ENCODE measurements around the gene TRA2A.

The TRA2A gene

DNA sequence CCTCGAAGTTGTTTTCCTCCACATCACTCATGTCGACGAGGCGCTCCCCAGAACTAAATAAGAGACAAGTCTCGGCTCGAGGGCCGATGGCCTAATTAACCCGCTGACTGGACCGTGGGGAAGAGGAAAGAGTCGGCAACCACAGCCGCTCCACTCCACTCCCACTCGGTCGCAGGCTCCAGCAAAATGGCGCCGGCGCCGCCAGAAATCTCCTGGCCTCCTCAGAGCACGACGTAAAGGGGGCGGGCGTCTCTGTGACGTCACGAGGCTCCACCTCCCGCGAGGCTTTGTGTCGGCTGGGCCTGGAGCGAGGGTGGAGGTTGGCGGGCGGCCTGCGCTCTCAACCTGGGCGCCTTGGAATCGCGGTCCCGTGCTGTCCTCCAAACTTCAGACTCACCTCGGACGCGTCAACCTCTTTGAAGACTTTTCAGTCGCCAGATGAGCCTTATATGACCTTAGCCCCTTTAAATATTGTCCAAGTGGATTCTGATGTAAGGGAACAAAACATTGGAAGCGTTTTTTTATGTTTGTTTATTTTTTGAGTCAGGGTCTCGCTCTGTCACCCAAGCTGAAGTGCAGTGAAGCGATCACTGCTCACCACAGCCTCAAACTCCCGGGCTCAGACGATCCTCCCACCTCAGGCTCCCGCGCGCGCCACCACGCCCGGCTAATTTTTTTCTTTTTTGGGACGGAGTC lies at the start of gene TRA2A:
TRA2A (minus strand) TSS at position 188 of the 696 bp plus-strand sequence; CDS start at position 31, 157 bp downstream.
- peaks cover 9% of the 10 kb centered on the region for H3K4me1 ChIP-seq (ENCODE audit: control insufficient read depth, insufficient read depth, low read length)
- no peaks in the 10 kb centered on the region for H3K36me3 ChIP-seq (ENCODE audit: control insufficient read depth in 2 of 2, insufficient read depth in 2 of 2, low read length in 2 of 2)
- H3K27ac ChIP-seq (ENCODE audit: low read length) = peak within 1 kb of the TSS; percentile 98
- H3K9ac ChIP-seq (ENCODE audit: low read length in 2 of 2) = peak within 1 kb of the TSS; percentile 99 to 100
- H3K27me3 ChIP-seq (ENCODE audit: control insufficient read depth in 1 of 2, insufficient read depth in 2 of 2, low read length in 2 of 2) = no peaks in the 10 kb centered on the region
- H3K9me3 ChIP-seq (ENCODE audit: control insufficient read depth in 2 of 2, low read length in 2 of 2) = no peaks in the 10 kb centered on the region
- peak within 1 kb of the TSS; percentile 97 to 99 for H3K4me3 ChIP-seq (ENCODE audit: low read length in 2 of 2)

DNA sequence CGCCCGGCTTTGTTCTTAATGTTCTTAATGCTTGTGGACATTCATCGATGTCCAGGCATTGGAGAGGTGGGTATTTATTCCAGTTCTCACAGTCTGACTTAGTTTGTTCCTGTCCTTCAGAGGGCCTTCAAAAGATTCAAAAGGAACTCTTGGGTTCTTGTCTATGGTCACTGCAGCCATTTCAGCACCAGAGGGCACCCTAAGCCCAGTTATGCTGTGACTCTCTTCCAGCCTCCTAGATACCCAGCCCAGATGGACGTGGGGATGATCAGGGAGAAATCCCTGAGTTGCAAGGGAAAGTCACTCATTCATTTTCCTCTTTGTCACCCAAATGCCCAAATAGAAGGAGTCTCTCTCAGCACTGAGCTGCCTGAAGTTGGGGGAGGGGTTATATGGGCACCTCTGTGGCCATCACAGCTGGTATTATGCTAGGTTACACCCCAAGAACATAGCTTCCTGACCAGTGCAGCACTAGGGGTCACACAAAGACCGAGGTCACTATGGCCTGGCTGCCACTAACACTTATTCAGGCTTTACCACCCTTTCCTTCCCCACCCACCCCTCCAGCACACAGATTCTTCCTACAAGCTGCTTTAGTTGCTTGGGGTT lies 38.9 kb upstream of the TRA2A start:
- Histone ChIP-seq H3K9me3 (ENCODE audit: control insufficient read depth in 2 of 2, low read length in 2 of 2) (no peaks in the 10 kb centered on the region), H3K4me3 (ENCODE audit: low read length in 2 of 2) (no peak overlapping the region), H3K9ac (ENCODE audit: low read length in 2 of 2) (no peak overlapping the region), H3K36me3 (ENCODE audit: control insufficient read depth in 2 of 2, insufficient read depth in 2 of 2, low read length in 2 of 2) (no peaks in the 10 kb centered on the region), H3K27ac (ENCODE audit: low read length) (no peak overlapping the region), H3K27me3 (ENCODE audit: control insufficient read depth in 1 of 2, insufficient read depth in 2 of 2, low read length in 2 of 2) (no peaks in the 10 kb centered on the region), H3K4me1 (ENCODE audit: control insufficient read depth, insufficient read depth, low read length) (no peaks in the 10 kb centered on the region)

DNA sequence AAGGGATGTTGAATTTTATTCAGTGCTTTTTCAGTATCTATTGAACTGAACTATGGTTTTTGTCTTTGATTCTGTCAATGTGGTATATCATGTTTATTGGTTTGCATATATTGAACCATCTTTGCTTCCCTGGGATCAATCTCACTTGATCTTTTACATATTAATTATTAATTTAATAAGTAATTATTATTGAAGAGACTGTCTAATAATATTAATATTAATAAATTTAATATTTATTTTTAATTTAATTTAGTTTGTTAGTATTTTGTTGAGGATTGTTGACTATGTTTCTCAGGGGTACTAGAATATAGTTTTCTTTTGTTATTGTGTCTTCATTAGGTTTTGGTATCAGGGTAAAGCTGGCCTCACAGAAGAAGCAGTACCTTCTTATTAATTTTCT lies 26.5 kb upstream of the TRA2A start:
- no peak overlapping the region for H3K9ac ChIP-seq (ENCODE audit: low read length in 2 of 2)
- H3K4me3 ChIP-seq (ENCODE audit: low read length in 2 of 2) = no peak overlapping the region
- H3K27ac ChIP-seq (ENCODE audit: low read length) = no peak overlapping the region
- H3K36me3 ChIP-seq (ENCODE audit: control insufficient read depth in 2 of 2, insufficient read depth in 2 of 2, low read length in 2 of 2) = no peaks in the 10 kb centered on the region
- no peaks in the 10 kb centered on the region for H3K4me1 ChIP-seq (ENCODE audit: control insufficient read depth, insufficient read depth, low read length)
- H3K9me3 ChIP-seq (ENCODE audit: control insufficient read depth in 2 of 2, low read length in 2 of 2) = no peaks in the 10 kb centered on the region
- H3K27me3 ChIP-seq (ENCODE audit: control insufficient read depth in 1 of 2, insufficient read depth in 2 of 2, low read length in 2 of 2) = no peaks in the 10 kb centered on the region

DNA sequence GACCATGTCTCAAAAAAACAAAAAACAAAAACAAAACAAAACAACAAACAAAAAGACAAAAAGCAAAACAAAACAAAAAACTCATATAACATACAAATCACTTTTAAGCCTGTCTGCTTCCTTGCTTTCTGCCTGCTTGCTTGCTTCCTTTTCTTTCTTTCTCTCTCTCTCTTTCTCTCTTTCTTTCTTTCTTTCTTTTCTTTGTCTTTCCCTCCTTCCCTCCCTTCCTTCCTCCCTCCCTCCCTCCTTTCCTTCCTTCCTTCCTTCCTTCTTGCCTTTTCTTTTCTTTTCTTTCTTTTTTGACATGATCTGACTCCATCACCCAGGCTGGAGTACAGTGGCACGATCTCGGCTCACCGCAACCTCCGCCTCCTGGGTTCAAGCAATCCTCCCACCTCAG lies 15.9 kb upstream of the TRA2A start:
- Histone ChIP-seq H3K4me1 (ENCODE audit: control insufficient read depth, insufficient read depth, low read length) (no peaks in the 10 kb centered on the region), H3K9ac (ENCODE audit: low read length in 2 of 2) (no peak overlapping the region), H3K4me3 (ENCODE audit: low read length in 2 of 2) (no peak overlapping the region), H3K9me3 (ENCODE audit: control insufficient read depth in 2 of 2, low read length in 2 of 2) (peaks cover 0 to under 1% of the 10 kb centered on the region in 2 donors), H3K27ac (ENCODE audit: low read length) (no peak overlapping the region), H3K27me3 (ENCODE audit: control insufficient read depth in 1 of 2, insufficient read depth in 2 of 2, low read length in 2 of 2) (peaks cover 0 to 2% of the 10 kb centered on the region in 2 donors), H3K36me3 (ENCODE audit: control insufficient read depth in 2 of 2, insufficient read depth in 2 of 2, low read length in 2 of 2) (no peaks in the 10 kb centered on the region)

DNA sequence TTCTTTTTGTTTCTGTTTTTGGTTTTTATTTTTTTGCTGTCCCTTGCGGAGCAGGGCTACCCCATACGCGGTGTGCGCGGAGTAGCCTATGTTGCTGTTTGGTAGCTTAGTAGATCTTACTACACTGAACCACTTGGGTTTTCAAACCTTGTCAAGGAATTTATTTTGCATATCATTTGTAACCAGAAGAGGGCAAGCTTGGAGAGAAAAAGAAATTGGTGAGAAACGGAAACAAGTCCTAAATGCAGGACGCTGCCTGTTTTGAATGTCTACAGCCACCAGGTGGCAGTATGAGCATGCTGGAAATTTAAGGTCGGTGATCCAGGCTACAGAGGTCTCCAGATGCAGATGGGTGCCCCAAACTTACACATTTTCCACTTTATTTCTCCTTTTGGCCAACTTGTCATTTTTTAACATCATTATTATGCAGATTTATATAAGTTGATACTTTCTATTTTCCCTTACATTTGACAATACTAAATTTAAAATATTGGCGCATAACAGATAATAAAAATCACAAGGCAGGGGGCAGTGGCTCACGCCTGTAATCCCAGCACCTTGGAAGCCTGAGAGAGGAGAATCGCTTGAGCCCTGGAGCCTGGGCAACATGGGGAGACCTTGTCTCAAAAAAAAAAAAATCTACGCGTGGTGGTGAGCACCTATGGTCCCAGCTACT lies 15.3 kb upstream of the TRA2A start:
- Histone ChIP-seq H3K27me3 (ENCODE audit: control insufficient read depth in 1 of 2, insufficient read depth in 2 of 2, low read length in 2 of 2) (peaks cover 0 to 2% of the 10 kb centered on the region in 2 donors), H3K4me1 (ENCODE audit: control insufficient read depth, insufficient read depth, low read length) (no peaks in the 10 kb centered on the region), H3K27ac (ENCODE audit: low read length) (no peak overlapping the region), H3K4me3 (ENCODE audit: low read length in 2 of 2) (no peak overlapping the region), H3K9ac (ENCODE audit: low read length in 2 of 2) (no peak overlapping the region), H3K36me3 (ENCODE audit: control insufficient read depth in 2 of 2, insufficient read depth in 2 of 2, low read length in 2 of 2) (no peaks in the 10 kb centered on the region), H3K9me3 (ENCODE audit: control insufficient read depth in 2 of 2, low read length in 2 of 2) (peaks cover 0 to 2% of the 10 kb centered on the region in 2 donors)

DNA sequence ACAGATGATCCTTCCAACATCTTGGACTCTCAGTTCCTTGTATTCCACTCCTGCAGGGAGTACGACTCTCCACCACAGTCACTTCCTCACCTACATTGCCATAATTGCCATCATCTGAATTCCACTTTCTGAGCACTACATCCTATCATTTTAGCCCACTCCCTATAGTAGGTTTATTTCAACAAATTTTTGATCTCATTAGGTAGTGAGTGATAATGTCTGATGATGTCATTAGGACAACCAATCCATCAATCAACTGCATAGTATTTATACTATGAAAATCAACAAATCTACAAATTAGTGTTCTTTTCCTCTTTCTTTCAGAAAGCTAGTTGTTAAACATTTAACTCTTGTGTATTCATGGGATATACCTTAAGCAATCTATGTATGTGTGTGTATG lies 13.7 kb upstream of the TRA2A start:
- Histone ChIP-seq H3K27ac (ENCODE audit: low read length) (no peak overlapping the region), H3K9me3 (ENCODE audit: control insufficient read depth in 2 of 2, low read length in 2 of 2) (peaks cover 0 to 2% of the 10 kb centered on the region in 2 donors), H3K4me3 (ENCODE audit: low read length in 2 of 2) (no peak overlapping the region), H3K9ac (ENCODE audit: low read length in 2 of 2) (no peak overlapping the region), H3K36me3 (ENCODE audit: control insufficient read depth in 2 of 2, insufficient read depth in 2 of 2, low read length in 2 of 2) (no peaks in the 10 kb centered on the region), H3K4me1 (ENCODE audit: control insufficient read depth, insufficient read depth, low read length) (no peaks in the 10 kb centered on the region), H3K27me3 (ENCODE audit: control insufficient read depth in 1 of 2, insufficient read depth in 2 of 2, low read length in 2 of 2) (peaks cover 0 to 2% of the 10 kb centered on the region in 2 donors)

DNA sequence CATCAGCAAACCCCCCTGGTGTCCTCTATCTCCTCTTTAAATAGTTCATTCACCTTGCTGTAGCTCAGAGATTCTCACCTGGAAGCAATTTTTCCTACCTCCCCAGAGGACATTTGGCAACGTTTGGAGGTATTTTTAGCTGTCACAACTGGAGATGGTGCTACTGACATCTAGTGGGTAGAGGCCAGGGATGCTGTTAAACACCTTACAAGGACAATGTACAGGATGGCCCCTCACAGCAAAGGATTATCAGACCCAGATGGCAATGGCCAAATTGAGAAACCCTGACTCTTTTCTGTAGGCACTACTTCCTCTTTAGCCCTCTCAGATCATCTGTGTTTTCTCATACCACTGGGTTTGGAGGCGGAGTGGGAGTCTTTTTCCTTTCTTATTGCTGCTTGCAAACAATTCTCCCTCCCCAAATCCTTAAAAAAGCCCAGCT lies 13.2 kb upstream of the TRA2A start:
- Histone ChIP-seq H3K9ac (ENCODE audit: low read length in 2 of 2) (no peak overlapping the region), H3K9me3 (ENCODE audit: control insufficient read depth in 2 of 2, low read length in 2 of 2) (peaks cover 0 to 2% of the 10 kb centered on the region in 2 donors), H3K4me3 (ENCODE audit: low read length in 2 of 2) (no peak overlapping the region), H3K27me3 (ENCODE audit: control insufficient read depth in 1 of 2, insufficient read depth in 2 of 2, low read length in 2 of 2) (peaks cover 0 to 2% of the 10 kb centered on the region in 2 donors), H3K36me3 (ENCODE audit: control insufficient read depth in 2 of 2, insufficient read depth in 2 of 2, low read length in 2 of 2) (no peaks in the 10 kb centered on the region), H3K4me1 (ENCODE audit: control insufficient read depth, insufficient read depth, low read length) (no peaks in the 10 kb centered on the region), H3K27ac (ENCODE audit: low read length) (no peak overlapping the region)

DNA sequence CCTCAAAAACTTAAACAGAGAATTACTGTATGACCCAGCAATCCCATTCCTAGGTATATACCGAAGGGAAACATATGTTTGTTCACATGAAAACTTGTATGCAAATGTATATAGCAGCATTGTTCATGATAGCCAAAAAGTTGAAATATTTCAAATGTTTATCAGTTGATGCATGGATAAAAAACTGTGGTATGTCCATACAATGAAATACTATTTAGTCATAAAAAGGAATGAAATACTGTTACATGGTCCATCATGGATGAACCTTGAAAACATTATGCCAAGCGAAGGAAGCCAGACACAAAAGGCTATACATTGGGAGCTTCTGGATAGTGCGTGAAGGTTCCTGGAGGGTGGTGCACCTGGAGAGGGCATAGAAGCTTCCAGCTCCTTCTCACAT lies 11.0 kb upstream of the TRA2A start:
- H3K36me3 ChIP-seq (ENCODE audit: control insufficient read depth in 2 of 2, insufficient read depth in 2 of 2, low read length in 2 of 2) = no peaks in the 10 kb centered on the region
- no peaks in the 10 kb centered on the region for H3K4me1 ChIP-seq (ENCODE audit: control insufficient read depth, insufficient read depth, low read length)
- no peaks in the 10 kb centered on the region for H3K27me3 ChIP-seq (ENCODE audit: control insufficient read depth in 1 of 2, insufficient read depth in 2 of 2, low read length in 2 of 2)
- H3K27ac ChIP-seq (ENCODE audit: low read length) = no peak overlapping the region
- no peak overlapping the region for H3K4me3 ChIP-seq (ENCODE audit: low read length in 2 of 2)
- H3K9me3 ChIP-seq (ENCODE audit: control insufficient read depth in 2 of 2, low read length in 2 of 2) = peaks cover 0 to 2% of the 10 kb centered on the region in 2 donors
- H3K9ac ChIP-seq (ENCODE audit: low read length in 2 of 2) = no peak overlapping the region

DNA sequence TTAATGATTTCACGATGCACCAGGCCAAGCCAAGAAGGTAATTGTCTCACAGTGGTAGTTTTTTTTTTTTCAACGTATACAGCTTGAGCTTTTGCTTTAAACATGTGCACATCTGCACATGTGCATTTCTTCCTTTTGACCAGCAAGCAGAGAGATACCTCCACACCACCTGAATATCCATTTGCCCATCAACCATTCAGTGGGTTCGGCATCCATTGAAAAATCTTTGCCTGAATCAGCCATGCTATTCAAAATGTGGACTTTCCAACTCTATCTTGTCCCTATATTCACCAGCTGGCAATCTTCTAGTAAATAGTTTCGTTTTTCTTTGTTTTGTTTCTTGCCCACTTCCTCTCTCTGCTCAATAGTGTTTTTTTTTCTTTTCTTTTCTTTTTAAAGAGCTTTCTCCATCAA lies 7.7 kb upstream of the TRA2A start:
- H3K4me3 ChIP-seq (ENCODE audit: low read length in 2 of 2) = no peak overlapping the region
- H3K9ac ChIP-seq (ENCODE audit: low read length in 2 of 2) = no peak overlapping the region
- peaks cover 0 to 2% of the 10 kb centered on the region in 2 donors for H3K9me3 ChIP-seq (ENCODE audit: control insufficient read depth in 2 of 2, low read length in 2 of 2)
- H3K27ac ChIP-seq (ENCODE audit: low read length) = no peak overlapping the region
- H3K4me1 ChIP-seq (ENCODE audit: control insufficient read depth, insufficient read depth, low read length) = no peaks in the 10 kb centered on the region
- no peaks in the 10 kb centered on the region for H3K36me3 ChIP-seq (ENCODE audit: control insufficient read depth in 2 of 2, insufficient read depth in 2 of 2, low read length in 2 of 2)
- H3K27me3 ChIP-seq (ENCODE audit: control insufficient read depth in 1 of 2, insufficient read depth in 2 of 2, low read length in 2 of 2) = no peaks in the 10 kb centered on the region

DNA sequence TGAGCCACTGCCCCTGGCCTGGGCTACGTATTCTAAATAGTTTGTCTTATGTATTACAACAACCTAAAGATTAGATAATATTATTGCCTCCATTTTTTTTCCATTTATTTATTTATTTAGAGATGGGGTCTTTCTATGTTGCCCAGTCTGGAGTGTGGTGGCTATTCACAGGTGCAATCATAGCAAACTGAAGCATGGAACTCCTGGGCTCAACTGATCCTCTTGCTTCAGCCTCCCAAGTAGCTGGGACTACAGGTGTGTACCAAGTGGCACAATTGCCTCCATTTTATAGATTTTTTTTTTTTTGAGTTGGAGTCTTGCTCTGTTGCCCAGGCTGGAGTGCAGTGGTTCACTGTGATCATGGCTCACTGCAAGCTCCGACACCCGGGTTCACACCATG lies 6.5 kb upstream of the TRA2A start:
- H3K4me3 ChIP-seq (ENCODE audit: low read length in 2 of 2) = no peak overlapping the region
- H3K4me1 ChIP-seq (ENCODE audit: control insufficient read depth, insufficient read depth, low read length) = no peaks in the 10 kb centered on the region
- H3K27me3 ChIP-seq (ENCODE audit: control insufficient read depth in 1 of 2, insufficient read depth in 2 of 2, low read length in 2 of 2) = no peaks in the 10 kb centered on the region
- H3K9me3 ChIP-seq (ENCODE audit: control insufficient read depth in 2 of 2, low read length in 2 of 2) = peaks cover 0 to 2% of the 10 kb centered on the region in 2 donors
- H3K36me3 ChIP-seq (ENCODE audit: control insufficient read depth in 2 of 2, insufficient read depth in 2 of 2, low read length in 2 of 2) = no peaks in the 10 kb centered on the region
- H3K9ac ChIP-seq (ENCODE audit: low read length in 2 of 2) = no peak overlapping the region
- H3K27ac ChIP-seq (ENCODE audit: low read length) = no peak overlapping the region

DNA sequence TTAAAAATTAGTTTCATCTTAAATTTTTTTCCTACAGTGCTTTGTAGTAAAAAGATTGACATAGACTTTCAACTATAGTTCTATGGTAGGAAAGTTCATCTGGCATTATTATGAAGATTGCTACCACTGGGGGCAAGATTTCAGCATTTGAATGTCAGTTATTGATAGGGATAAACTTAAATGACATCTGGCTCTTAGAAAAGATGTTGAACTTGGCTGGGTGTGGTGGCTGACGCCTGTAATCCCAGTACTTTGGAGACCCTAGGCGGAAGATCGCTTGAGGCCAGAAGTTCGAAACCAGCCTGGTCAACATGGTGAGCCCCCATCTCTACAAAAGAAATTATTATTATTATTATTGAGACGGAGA lies 1.4 kb upstream of the TRA2A start:
- Histone ChIP-seq H3K27me3 (ENCODE audit: control insufficient read depth in 1 of 2, insufficient read depth in 2 of 2, low read length in 2 of 2) (no peaks in the 10 kb centered on the region), H3K4me1 (ENCODE audit: control insufficient read depth, insufficient read depth, low read length) (peaks cover 9% of the 10 kb centered on the region), H3K9ac (ENCODE audit: low read length in 2 of 2) (no peak overlapping the region), H3K9me3 (ENCODE audit: control insufficient read depth in 2 of 2, low read length in 2 of 2) (no peaks in the 10 kb centered on the region), H3K36me3 (ENCODE audit: control insufficient read depth in 2 of 2, insufficient read depth in 2 of 2, low read length in 2 of 2) (no peaks in the 10 kb centered on the region), H3K4me3 (ENCODE audit: low read length in 2 of 2) (no peak overlapping the region), H3K27ac (ENCODE audit: low read length) (no peak overlapping the region)

Measured in stomach smooth muscle (tissue), 2 donors.